Ishikawa (cell line): Measurements from ENCODE around the gene RGS6.

Source experiments
- CEBPB ChIP-seq: IDR thresholded peaks from 2 replicates; pipeline ENCODE4 v1.6.1; 2012
- EGR1 ChIP-seq: IDR thresholded peaks from 2 replicates; pipeline ENCODE4 v1.6.1; 2012
- EP300 ChIP-seq: IDR thresholded peaks from 2 replicates; pipeline ENCODE4 v1.6.1; 2012; ENCODE audit warnings: borderline replicate concordance
- NFIC ChIP-seq: IDR thresholded peaks from 2 replicates; pipeline ENCODE4 v1.6.1; 2012
- RAD21 ChIP-seq: IDR thresholded peaks from 2 replicates; pipeline ENCODE4 v1.6.1; 2012; ENCODE audit warnings: low read depth
- TAF1 ChIP-seq: IDR thresholded peaks from 2 replicates; pipeline ENCODE4 v1.6.1; 2012; ENCODE audit warnings: low read depth, mild to moderate bottlenecking
- TCF12 ChIP-seq: IDR thresholded peaks from 2 replicates; pipeline ENCODE4 v1.6.1; 2012; ENCODE audit warnings: low read depth
- YY1 ChIP-seq: IDR thresholded peaks from 2 replicates; pipeline ENCODE4 v1.6.1; 2012; ENCODE audit warnings: low read depth
- TF ChIP-seq, protein P1 (sequence below): IDR thresholded peaks from 2 replicates; pipeline ENCODE4 v1.6.1; 2012
- TF ChIP-seq, protein P2 (sequence below): IDR thresholded peaks from 2 replicates; pipeline ENCODE4 v1.6.1; 2012
- TF ChIP-seq, protein P3 (sequence below): IDR thresholded peaks from 2 replicates; pipeline ENCODE4 v1.6.1; 2012; ENCODE audit warnings: low read depth, mild to moderate bottlenecking

DNA sequence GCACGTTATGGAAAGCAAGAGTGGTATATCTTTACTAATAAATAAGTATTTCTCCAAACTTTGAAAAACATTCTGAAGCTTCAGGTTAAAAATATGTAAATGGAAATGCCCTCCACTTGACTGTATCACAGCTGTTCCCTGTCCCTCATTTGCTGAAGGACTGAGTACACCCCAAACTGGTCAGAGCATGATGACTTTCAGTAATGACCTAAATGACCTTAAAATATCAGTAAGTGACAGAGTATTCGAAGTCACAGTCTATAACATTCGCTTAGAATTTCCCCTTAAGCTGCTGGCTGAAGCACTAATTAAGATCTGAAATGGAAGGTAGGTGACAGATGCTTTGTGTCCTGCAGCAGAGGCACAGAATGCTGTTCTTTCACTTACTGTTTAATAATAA is 191.5 kb downstream of the RGS6 start:
- TF ChIP-seq CEBPB: no peak
- TF ChIP-seq EGR1: no peak
- TF ChIP-seq NFIC: no peak
- TF ChIP-seq EP300: no peak
- no peak for TF ChIP-seq YY1
- TF ChIP-seq, protein P1, sequence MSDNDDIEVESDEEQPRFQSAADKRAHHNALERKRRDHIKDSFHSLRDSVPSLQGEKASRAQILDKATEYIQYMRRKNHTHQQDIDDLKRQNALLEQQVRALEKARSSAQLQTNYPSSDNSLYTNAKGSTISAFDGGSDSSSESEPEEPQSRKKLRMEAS: no peak
- TF ChIP-seq TAF1: no peak
- TF ChIP-seq, protein P2, sequence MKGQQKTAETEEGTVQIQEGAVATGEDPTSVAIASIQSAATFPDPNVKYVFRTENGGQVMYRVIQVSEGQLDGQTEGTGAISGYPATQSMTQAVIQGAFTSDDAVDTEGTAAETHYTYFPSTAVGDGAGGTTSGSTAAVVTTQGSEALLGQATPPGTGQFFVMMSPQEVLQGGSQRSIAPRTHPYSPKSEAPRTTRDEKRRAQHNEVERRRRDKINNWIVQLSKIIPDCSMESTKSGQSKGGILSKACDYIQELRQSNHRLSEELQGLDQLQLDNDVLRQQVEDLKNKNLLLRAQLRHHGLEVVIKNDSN: no peak
- TF ChIP-seq TCF12: no peak
- no peak for TF ChIP-seq RAD21
- TF ChIP-seq, protein P3, sequence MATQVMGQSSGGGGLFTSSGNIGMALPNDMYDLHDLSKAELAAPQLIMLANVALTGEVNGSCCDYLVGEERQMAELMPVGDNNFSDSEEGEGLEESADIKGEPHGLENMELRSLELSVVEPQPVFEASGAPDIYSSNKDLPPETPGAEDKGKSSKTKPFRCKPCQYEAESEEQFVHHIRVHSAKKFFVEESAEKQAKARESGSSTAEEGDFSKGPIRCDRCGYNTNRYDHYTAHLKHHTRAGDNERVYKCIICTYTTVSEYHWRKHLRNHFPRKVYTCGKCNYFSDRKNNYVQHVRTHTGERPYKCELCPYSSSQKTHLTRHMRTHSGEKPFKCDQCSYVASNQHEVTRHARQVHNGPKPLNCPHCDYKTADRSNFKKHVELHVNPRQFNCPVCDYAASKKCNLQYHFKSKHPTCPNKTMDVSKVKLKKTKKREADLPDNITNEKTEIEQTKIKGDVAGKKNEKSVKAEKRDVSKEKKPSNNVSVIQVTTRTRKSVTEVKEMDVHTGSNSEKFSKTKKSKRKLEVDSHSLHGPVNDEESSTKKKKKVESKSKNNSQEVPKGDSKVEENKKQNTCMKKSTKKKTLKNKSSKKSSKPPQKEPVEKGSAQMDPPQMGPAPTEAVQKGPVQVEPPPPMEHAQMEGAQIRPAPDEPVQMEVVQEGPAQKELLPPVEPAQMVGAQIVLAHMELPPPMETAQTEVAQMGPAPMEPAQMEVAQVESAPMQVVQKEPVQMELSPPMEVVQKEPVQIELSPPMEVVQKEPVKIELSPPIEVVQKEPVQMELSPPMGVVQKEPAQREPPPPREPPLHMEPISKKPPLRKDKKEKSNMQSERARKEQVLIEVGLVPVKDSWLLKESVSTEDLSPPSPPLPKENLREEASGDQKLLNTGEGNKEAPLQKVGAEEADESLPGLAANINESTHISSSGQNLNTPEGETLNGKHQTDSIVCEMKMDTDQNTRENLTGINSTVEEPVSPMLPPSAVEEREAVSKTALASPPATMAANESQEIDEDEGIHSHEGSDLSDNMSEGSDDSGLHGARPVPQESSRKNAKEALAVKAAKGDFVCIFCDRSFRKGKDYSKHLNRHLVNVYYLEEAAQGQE: no peak
